ENCODE data around the gene HEY2.
"Not testable (repeated sequence)": the region's sequence is repeated elsewhere in the genome, so short reads cannot be mapped to it uniquely, and the experiment has no call there.

Gene HEY2

GRCh38 chr6:125797120-125797885 is 47.9 kb downstream of the HEY2 start:
- no peak for DNase-seq

- no peak for DNase-seq
Measured at GRCh38 chr6:125797886-125798444, 48.5 kb downstream of the HEY2 start.

GRCh38 chr6:125798734-125799508 is 49.5 kb downstream of the HEY2 start:
- DNase-seq, result no peak

- no peak for DNase-seq
Measured at GRCh38 chr6:125802383-125802782, 53.0 kb downstream of the HEY2 start.

GRCh38 chr6:125802943-125803377 is 53.5 kb downstream of the HEY2 start:
- no peak for DNase-seq

GRCh38 chr6:125804264-125804663 is 54.8 kb downstream of the HEY2 start:
- no peak for DNase-seq

- not testable (repeated sequence) for DNase-seq
Measured at GRCh38 chr6:125804866-125805425, 55.5 kb downstream of the HEY2 start.

- DNase-seq, result no peak
Measured at GRCh38 chr6:125806813-125807212, 57.4 kb downstream of the HEY2 start.

GRCh38 chr6:125807293-125807692 is 57.9 kb downstream of the HEY2 start:
- no peak for DNase-seq

- DNase-seq, result no peak
Measured at GRCh38 chr6:125808060-125808459, 58.6 kb downstream of the HEY2 start.

GRCh38 chr6:125808591-125808990 is 59.2 kb downstream of the HEY2 start:
- no peak for DNase-seq

- DNase-seq, result no peak
Measured at GRCh38 chr6:125809570-125810170, 60.2 kb downstream of the HEY2 start.

GRCh38 chr6:125810445-125810844 is 61.0 kb downstream of the HEY2 start:
- DNase-seq, result no peak

Measured in right hindlimb (tissue), 1 donor.